ENCODE data around the gene TDRD1. TPM values are rescaled to one million over a fixed set of nuclear protein-coding genes. Genes with fewer than 3 reads are reported as not detected.

TDRD1 gene
- total RNA-seq, 1 donor from 2014 or later = 2.1 TPM

DNA sequence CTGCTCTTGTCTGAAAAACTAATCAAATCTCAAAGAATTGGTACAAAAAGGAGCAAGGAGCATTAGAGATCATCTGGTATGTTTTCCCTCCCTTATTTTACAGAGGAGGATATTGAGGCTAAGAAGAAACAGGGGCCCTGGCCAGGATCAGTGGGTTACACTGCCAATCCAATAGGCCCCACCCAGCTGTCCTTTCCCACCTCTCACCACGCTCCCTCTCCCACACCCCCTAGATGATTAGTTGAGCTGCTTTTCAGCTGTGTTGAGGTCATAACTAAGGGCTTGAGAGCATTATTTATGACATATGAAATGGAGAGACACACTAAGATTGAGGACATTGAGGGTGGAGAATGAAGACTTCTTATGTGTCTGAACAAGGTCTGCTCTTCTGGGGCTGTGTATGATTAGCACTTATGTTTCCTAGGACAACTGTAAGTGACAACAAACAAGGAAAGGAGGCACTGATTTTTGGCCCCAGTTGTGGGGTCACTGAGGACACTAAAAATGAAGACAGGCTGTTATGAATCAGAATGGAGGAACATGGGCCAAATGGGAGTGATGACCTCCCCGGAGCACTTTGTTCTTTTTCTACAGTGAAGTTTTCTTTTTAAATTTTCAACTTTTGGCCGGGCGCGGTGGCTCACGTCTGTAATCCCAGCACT is 86.4 kb downstream of the TDRD1 start:
- DNase-seq (ENCODE audit: low read depth) (no peak), FAIRE-seq (no peak)
- TF ChIP-seq, protein P1, sequence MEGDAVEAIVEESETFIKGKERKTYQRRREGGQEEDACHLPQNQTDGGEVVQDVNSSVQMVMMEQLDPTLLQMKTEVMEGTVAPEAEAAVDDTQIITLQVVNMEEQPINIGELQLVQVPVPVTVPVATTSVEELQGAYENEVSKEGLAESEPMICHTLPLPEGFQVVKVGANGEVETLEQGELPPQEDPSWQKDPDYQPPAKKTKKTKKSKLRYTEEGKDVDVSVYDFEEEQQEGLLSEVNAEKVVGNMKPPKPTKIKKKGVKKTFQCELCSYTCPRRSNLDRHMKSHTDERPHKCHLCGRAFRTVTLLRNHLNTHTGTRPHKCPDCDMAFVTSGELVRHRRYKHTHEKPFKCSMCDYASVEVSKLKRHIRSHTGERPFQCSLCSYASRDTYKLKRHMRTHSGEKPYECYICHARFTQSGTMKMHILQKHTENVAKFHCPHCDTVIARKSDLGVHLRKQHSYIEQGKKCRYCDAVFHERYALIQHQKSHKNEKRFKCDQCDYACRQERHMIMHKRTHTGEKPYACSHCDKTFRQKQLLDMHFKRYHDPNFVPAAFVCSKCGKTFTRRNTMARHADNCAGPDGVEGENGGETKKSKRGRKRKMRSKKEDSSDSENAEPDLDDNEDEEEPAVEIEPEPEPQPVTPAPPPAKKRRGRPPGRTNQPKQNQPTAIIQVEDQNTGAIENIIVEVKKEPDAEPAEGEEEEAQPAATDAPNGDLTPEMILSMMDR (IDR thresholded peaks at IDR 0.05; ENCODE audit: insufficient read depth, low read length, severe bottlenecking) = no peak
- Histone ChIP-seq H3K4me3 (ENCODE audit: low read depth, low read length) (no peak overlapping the region), H3K36me3 (ENCODE audit: control insufficient read depth, insufficient read depth, low read length) (no peaks in the 10 kb centered on the region), H3K27me3 (ENCODE audit: control insufficient read depth, insufficient read depth, low read length) (no peaks in the 10 kb centered on the region)

DNA sequence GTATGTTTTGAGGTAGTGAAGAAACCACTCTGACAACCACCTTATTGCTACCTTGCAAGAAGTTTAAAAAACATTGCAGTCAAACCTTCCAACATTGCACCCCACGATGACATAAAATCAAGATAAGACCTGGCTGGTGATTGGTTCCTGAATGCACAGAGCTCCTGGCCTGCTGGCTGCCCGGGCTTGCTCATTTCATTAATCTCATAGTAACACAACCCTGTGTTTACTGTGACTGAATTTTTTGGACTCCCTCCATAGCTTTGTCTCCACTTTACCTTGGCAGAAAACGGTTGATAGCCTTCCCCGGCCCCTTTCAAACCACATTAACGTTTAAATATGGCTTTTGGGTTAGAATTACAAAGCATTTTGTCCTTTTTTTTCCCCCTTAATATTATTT is 87.4 kb downstream of the TDRD1 start:
- H3K36me3 ChIP-seq (ENCODE audit: control insufficient read depth, insufficient read depth, low read length) = no peaks in the 10 kb centered on the region
- TF ChIP-seq, protein P1 (IDR thresholded peaks at IDR 0.05; ENCODE audit: insufficient read depth, low read length, severe bottlenecking) = no peak
- H3K4me3 ChIP-seq (ENCODE audit: low read depth, low read length) = no peak overlapping the region
- peak; percentile 92 for DNase-seq (ENCODE audit: low read depth)
- FAIRE-seq = peak; percentile 52
- H3K27me3 ChIP-seq (ENCODE audit: control insufficient read depth, insufficient read depth, low read length) = no peaks in the 10 kb centered on the region

DNA sequence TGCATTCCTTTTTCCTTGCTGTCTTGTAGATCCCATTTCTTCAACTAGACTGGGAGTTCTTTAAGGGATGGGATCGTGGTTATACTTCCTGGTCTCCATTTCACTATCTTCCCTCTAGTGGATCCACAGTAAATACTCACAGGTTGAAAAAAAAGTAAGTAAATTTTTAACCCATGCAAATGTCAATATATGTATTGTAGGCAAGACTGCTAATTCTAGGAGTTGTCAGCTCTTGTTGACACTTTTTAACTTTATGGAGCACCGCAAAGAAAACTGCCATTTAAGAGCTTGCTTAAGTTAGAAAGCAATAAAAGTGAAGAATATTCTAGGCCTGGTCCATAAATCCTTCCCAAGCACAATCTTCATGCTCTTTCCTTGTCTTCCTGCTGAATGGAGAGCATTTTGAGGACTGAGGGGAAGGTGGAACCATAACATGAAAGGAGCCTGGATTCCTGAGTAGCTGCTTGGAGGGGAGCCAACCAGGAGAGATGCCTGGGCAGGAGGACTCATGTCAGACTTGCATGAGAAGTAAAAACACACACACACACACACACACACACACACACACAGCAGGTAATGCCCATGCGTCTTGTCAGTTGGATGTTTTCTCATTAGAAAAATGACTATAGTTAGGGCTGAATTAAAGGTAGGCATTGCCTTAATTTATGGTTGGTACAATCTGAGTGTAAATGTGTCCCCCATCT is 92.1 kb downstream of the TDRD1 start:
- no peaks in the 10 kb centered on the region for H3K36me3 ChIP-seq (ENCODE audit: control insufficient read depth, insufficient read depth, low read length)
- no peaks in the 10 kb centered on the region for H3K27me3 ChIP-seq (ENCODE audit: control insufficient read depth, insufficient read depth, low read length)
- FAIRE-seq (peak; percentile 7), DNase-seq (ENCODE audit: low read depth) (peak; percentile 89)
- H3K4me3 ChIP-seq (ENCODE audit: low read depth, low read length) = no peak overlapping the region
- TF ChIP-seq, protein P1 (IDR thresholded peaks at IDR 0.05; ENCODE audit: insufficient read depth, low read length, severe bottlenecking) = no peak

DNA sequence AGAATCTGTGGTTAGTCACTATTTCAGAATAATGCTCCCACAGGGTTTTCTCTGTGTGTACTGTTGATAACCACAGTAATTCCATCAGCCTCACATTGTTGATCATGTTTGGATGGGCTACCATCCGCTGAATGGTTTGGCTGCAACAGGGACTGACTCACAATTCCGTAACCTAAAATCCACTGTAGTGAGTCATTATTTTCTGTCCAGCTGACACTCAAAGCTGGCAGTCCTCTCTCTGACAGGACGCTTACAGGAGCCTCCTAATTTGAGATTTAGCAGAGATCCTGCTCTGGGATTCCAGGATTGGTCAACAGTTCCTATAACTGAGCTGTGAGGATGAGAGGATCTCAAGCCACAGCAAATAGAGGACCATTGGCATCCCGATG is 92.6 kb downstream of the TDRD1 start:
- H3K27me3 ChIP-seq (ENCODE audit: control insufficient read depth, insufficient read depth, low read length) = no peaks in the 10 kb centered on the region
- TF ChIP-seq, protein P1 (IDR thresholded peaks at IDR 0.05; ENCODE audit: insufficient read depth, low read length, severe bottlenecking) = no peak
- FAIRE-seq (peak; percentile 97), DNase-seq (ENCODE audit: low read depth) (peak; percentile 99)
- no peaks in the 10 kb centered on the region for H3K36me3 ChIP-seq (ENCODE audit: control insufficient read depth, insufficient read depth, low read length)
- no peak overlapping the region for H3K4me3 ChIP-seq (ENCODE audit: low read depth, low read length)

DNA sequence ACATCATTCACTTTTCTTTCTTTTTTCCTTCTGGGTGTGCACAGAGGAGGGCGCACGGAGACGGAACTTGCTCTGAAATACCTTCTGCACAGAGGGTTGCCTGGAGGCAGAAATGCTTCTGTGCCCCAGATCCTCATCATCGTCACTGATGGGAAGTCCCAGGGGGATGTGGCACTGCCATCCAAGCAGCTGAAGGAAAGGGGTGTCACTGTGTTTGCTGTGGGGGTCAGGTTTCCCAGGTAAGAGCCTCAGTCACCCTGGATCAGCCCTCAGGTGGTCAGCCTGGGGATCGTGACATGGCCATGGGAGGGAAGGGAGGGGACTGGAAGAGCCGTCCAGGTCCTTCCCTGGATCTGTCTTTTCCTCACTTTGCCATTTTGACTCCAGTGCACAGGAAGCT is 93.5 kb downstream of the TDRD1 start:
- no peak for FAIRE-seq
- DNase-seq (ENCODE audit: low read depth) = no peak
- Histone ChIP-seq H3K4me3 (ENCODE audit: low read depth, low read length) (no peak overlapping the region), H3K27me3 (ENCODE audit: control insufficient read depth, insufficient read depth, low read length) (no peaks in the 10 kb centered on the region), H3K36me3 (ENCODE audit: control insufficient read depth, insufficient read depth, low read length) (no peaks in the 10 kb centered on the region)
- TF ChIP-seq, protein P1 (IDR thresholded peaks at IDR 0.05; ENCODE audit: insufficient read depth, low read length, severe bottlenecking) = no peak
